ENCODE measurements around the gene LRRC1. TPM values are rescaled to one million over a fixed set of nuclear protein-coding genes. Genes with fewer than 3 reads are reported as not detected.

LRRC1 gene
- total and polyA plus RNA-seq, 2 donors (not counting 1 experiment from before 2014, with no cell fraction given), result 3.4 to 8.9 TPM

- H3K4me1 ChIP-seq (ENCODE audit: control insufficient read depth in 2 of 2, insufficient read depth in 2 of 2, low read length in 2 of 2), result no peaks in the 10 kb centered on the region
- no peak overlapping the region for H2AFZ ChIP-seq (ENCODE audit: insufficient read depth, low read depth, low read length, poor library complexity, severe bottlenecking)
- no peak overlapping the region for H3K9ac ChIP-seq (ENCODE audit: low read length)
- Mint-ChIP-seq H3K27ac (no peak overlapping the region), H3K4me3 (no peak overlapping the region), H3K9me3 (ENCODE audit: insufficient read depth) (no peaks in the 10 kb centered on the region), H3K4me1 (no peaks in the 10 kb centered on the region), H3K27me3 (no peaks in the 10 kb centered on the region)
- POLR2A ChIA-PET, result no interaction called here
- DNase-seq (no peak), ATAC-seq (ENCODE audit: low read depth) (no peak)
- peaks cover 0 to 7% (median 0%) of the 10 kb centered on the region in 3 donors for H3K9me3 ChIP-seq (ENCODE audit: control extremely low read depth in 1 of 3, control insufficient read depth in 2 of 3, insufficient read depth in 1 of 3, low read length in 2 of 3)
- no peaks in the 10 kb centered on the region for H3K27me3 ChIP-seq (replicated peaks in 1 of 4; ENCODE audit: control extremely low read depth in 1 of 4, control insufficient read depth in 3 of 4, insufficient read depth in 4 of 4, low read length in 3 of 4)
- H3K27ac ChIP-seq (ENCODE audit: low read length in 2 of 2), result no peak overlapping the region
- no peak overlapping the region for H3K4me2 ChIP-seq (replicated peaks; ENCODE audit: low read depth, low read length, poor library complexity, severe bottlenecking)
- peaks cover 0 to under 1% of the 10 kb centered on the region in 2 experiments for H3K36me3 ChIP-seq (replicated peaks in 1 of 2; ENCODE audit: control extremely low read depth in 1 of 2, control insufficient read depth in 1 of 2, extremely low read depth in 1 of 2, insufficient read depth in 2 of 2, low read length in 1 of 2)
- no peaks in the 10 kb centered on the region for H3K79me2 ChIP-seq (ENCODE audit: control insufficient read depth, insufficient read depth, low read length)
- TF ChIP-seq EZH2 (IDR thresholded peaks at IDR 0.05; ENCODE audit: borderline replicate concordance, insufficient read depth, low read depth, low read length, poor library complexity, severe bottlenecking), result no peak
- WGBS (ENCODE audit: insufficient coverage), result no CpG with 5 or more reads among the region's 2 CpGs
- CTCF ChIA-PET, result no interaction called here
- intact Hi-C loops (cut with micrococcal nuclease), result no loop called here
- no peaks in the 10 kb centered on the region for H4K20me1 ChIP-seq (ENCODE audit: control insufficient read depth, insufficient read depth, low read length, poor library complexity, severe bottlenecking)
- H3K4me3 ChIP-seq (ENCODE audit: control extremely low read depth in 1 of 5, extremely low read depth in 1 of 5, insufficient read depth in 1 of 5, low read depth in 2 of 5, low read length in 4 of 5), result no peak overlapping the region
Measured at GRCh38 chr6:53878808-53879207, 84.0 kb downstream of the LRRC1 start.

DNA sequence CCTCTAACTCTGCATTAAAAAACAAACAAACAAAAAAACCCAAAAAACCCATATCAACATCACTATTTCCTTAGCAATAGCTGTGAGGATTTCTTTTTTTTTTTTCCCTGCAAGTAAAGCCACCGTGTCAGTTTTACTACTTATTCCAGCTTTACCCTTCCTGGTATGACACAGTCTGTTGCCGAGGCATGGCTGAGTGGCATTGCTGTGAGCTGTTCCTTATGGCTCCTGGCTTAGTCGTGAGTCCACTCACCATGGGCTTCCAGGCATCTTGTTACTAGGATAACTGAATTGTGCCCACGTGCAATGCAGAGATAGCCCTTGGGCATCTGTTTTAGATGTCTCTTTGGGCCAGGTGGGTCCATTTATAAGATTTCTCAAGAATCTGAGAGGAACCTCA, 84.8 kb downstream of the LRRC1 start:
- no peak overlapping the region for H3K27ac Mint-ChIP-seq
- peaks cover 0 to 7% (median 0%) of the 10 kb centered on the region in 3 donors for H3K9me3 ChIP-seq (ENCODE audit: control extremely low read depth in 1 of 3, control insufficient read depth in 2 of 3, insufficient read depth in 1 of 3, low read length in 2 of 3)
- no peaks in the 10 kb centered on the region for H4K20me1 ChIP-seq (ENCODE audit: control insufficient read depth, insufficient read depth, low read length, poor library complexity, severe bottlenecking)
- H3K4me1 Mint-ChIP-seq, result no peaks in the 10 kb centered on the region
- no peak overlapping the region for H3K9ac ChIP-seq (ENCODE audit: low read length)
- H3K27me3 ChIP-seq (replicated peaks in 1 of 4; ENCODE audit: control extremely low read depth in 1 of 4, control insufficient read depth in 3 of 4, insufficient read depth in 4 of 4, low read length in 3 of 4), result no peaks in the 10 kb centered on the region
- no peak overlapping the region for H3K4me3 ChIP-seq (ENCODE audit: control extremely low read depth in 1 of 5, extremely low read depth in 1 of 5, insufficient read depth in 1 of 5, low read depth in 2 of 5, low read length in 4 of 5)
- ATAC-seq (ENCODE audit: low read depth) (no peak), DNase-seq (no peak)
- POLR2A ChIA-PET, result no interaction called here
- intact Hi-C loops (cut with micrococcal nuclease), result no loop called here
- CTCF ChIA-PET, result no interaction called here
- H3K27ac ChIP-seq (ENCODE audit: low read length in 2 of 2), result no peak overlapping the region
- 75% methylated on average over 4 of the region's 4 CpGs for WGBS (ENCODE audit: insufficient coverage)
- H3K27me3 Mint-ChIP-seq, result no peaks in the 10 kb centered on the region
- H3K4me1 ChIP-seq (ENCODE audit: control insufficient read depth in 2 of 2, insufficient read depth in 2 of 2, low read length in 2 of 2), result no peaks in the 10 kb centered on the region
- no peak overlapping the region for H3K4me2 ChIP-seq (replicated peaks; ENCODE audit: low read depth, low read length, poor library complexity, severe bottlenecking)
- TF ChIP-seq CTCF (IDR thresholded peaks at IDR 0.05) (no peak), EZH2 (IDR thresholded peaks at IDR 0.05; ENCODE audit: borderline replicate concordance, insufficient read depth, low read depth, low read length, poor library complexity, severe bottlenecking) (no peak)
- H3K4me3 Mint-ChIP-seq, result no peak overlapping the region
- no peaks in the 10 kb centered on the region for H3K36me3 ChIP-seq (replicated peaks in 1 of 2; ENCODE audit: control extremely low read depth in 1 of 2, control insufficient read depth in 1 of 2, extremely low read depth in 1 of 2, insufficient read depth in 2 of 2, low read length in 1 of 2)
- H2AFZ ChIP-seq (ENCODE audit: insufficient read depth, low read depth, low read length, poor library complexity, severe bottlenecking), result no peak overlapping the region
- H3K9me3 Mint-ChIP-seq (ENCODE audit: insufficient read depth), result no peaks in the 10 kb centered on the region
- H3K79me2 ChIP-seq (ENCODE audit: control insufficient read depth, insufficient read depth, low read length), result no peaks in the 10 kb centered on the region
